Measurements from ENCODE around the gene AKAP6.

DNA sequence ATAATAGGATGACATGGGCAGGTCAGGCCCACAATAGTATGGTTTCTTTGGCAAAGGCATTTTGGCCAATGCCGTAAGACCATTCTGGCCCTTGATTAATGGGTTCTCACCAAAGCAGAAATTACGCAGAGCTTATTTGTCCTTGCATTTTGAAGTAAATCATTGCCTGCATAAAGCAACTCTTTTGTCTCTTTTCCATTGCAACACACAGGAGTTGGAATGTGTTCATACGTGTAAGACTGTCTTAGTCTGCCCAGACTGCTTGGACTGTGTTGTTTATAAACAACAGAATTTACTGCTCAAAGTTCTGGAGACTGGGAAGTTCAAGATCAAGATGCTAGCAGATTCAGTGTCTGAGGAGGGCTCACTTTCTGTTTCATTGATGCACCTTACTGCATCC, 506.8 kb downstream of the AKAP6 start:
- TF ChIP-seq, protein P1, sequence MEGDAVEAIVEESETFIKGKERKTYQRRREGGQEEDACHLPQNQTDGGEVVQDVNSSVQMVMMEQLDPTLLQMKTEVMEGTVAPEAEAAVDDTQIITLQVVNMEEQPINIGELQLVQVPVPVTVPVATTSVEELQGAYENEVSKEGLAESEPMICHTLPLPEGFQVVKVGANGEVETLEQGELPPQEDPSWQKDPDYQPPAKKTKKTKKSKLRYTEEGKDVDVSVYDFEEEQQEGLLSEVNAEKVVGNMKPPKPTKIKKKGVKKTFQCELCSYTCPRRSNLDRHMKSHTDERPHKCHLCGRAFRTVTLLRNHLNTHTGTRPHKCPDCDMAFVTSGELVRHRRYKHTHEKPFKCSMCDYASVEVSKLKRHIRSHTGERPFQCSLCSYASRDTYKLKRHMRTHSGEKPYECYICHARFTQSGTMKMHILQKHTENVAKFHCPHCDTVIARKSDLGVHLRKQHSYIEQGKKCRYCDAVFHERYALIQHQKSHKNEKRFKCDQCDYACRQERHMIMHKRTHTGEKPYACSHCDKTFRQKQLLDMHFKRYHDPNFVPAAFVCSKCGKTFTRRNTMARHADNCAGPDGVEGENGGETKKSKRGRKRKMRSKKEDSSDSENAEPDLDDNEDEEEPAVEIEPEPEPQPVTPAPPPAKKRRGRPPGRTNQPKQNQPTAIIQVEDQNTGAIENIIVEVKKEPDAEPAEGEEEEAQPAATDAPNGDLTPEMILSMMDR (IDR thresholded peaks at IDR 0.05 in 2 of 3, conservative IDR thresholded peaks at IDR 0.05 in 1 of 3; ENCODE audit: borderline replicate concordance in 1 of 3, insufficient read depth in 1 of 3, low read depth in 2 of 3, low read length in 2 of 3), result no peak
- TF ChIP-seq EGR1 (IDR thresholded peaks at IDR 0.05; ENCODE audit: low read depth), result no peak
- no peak for TF ChIP-seq POLR2A (IDR thresholded peaks at IDR 0.05; ENCODE audit: borderline replicate concordance, extremely low read depth, insufficient read depth, insufficient read length)
- no peak for TF ChIP-seq CBX3 (IDR thresholded peaks at IDR 0.05; ENCODE audit: low read depth)
- TF ChIP-seq POLR2AphosphoS5 (IDR thresholded peaks at IDR 0.05; ENCODE audit: low read depth, low read length), result no peak
- no peak for TF ChIP-seq RAD21 (IDR thresholded peaks at IDR 0.05; ENCODE audit: low read depth)
- no peak for TF ChIP-seq SIN3A (IDR thresholded peaks at IDR 0.05; ENCODE audit: low read depth)
- TF ChIP-seq SP1 (IDR thresholded peaks at IDR 0.05; ENCODE audit: low read depth), result no peak
- TF ChIP-seq, protein P2, sequence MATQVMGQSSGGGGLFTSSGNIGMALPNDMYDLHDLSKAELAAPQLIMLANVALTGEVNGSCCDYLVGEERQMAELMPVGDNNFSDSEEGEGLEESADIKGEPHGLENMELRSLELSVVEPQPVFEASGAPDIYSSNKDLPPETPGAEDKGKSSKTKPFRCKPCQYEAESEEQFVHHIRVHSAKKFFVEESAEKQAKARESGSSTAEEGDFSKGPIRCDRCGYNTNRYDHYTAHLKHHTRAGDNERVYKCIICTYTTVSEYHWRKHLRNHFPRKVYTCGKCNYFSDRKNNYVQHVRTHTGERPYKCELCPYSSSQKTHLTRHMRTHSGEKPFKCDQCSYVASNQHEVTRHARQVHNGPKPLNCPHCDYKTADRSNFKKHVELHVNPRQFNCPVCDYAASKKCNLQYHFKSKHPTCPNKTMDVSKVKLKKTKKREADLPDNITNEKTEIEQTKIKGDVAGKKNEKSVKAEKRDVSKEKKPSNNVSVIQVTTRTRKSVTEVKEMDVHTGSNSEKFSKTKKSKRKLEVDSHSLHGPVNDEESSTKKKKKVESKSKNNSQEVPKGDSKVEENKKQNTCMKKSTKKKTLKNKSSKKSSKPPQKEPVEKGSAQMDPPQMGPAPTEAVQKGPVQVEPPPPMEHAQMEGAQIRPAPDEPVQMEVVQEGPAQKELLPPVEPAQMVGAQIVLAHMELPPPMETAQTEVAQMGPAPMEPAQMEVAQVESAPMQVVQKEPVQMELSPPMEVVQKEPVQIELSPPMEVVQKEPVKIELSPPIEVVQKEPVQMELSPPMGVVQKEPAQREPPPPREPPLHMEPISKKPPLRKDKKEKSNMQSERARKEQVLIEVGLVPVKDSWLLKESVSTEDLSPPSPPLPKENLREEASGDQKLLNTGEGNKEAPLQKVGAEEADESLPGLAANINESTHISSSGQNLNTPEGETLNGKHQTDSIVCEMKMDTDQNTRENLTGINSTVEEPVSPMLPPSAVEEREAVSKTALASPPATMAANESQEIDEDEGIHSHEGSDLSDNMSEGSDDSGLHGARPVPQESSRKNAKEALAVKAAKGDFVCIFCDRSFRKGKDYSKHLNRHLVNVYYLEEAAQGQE (IDR thresholded peaks at IDR 0.05; ENCODE audit: low read depth), result no peak
- TF ChIP-seq EZH2 (IDR thresholded peaks at IDR 0.05), result no peak
- TF ChIP-seq CEBPB (IDR thresholded peaks at IDR 0.05; ENCODE audit: low read depth), result no peak
